ENCODE results near the gene NCR3LG1.

DNA sequence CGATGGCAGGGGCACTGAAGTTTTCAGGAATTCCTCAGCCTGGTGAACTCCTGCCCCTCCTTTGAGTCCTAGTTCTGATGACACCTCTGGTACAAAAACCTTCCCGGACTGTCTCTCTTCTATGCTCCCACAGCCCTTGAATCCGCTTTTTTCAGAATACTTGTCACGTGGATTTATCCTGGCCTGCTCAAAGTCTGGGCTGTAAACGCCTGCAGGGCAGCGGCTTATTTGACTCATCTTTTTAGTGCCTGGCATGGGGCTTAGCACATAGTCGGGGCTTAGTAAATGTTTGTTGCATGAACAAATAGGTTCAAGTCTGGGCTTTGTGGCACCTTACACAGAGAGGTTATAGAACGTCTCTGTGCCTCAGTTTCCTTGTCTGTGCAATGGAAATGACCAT, 50.2 kb downstream of the NCR3LG1 start:
- TF ChIP-seq, protein P1, sequence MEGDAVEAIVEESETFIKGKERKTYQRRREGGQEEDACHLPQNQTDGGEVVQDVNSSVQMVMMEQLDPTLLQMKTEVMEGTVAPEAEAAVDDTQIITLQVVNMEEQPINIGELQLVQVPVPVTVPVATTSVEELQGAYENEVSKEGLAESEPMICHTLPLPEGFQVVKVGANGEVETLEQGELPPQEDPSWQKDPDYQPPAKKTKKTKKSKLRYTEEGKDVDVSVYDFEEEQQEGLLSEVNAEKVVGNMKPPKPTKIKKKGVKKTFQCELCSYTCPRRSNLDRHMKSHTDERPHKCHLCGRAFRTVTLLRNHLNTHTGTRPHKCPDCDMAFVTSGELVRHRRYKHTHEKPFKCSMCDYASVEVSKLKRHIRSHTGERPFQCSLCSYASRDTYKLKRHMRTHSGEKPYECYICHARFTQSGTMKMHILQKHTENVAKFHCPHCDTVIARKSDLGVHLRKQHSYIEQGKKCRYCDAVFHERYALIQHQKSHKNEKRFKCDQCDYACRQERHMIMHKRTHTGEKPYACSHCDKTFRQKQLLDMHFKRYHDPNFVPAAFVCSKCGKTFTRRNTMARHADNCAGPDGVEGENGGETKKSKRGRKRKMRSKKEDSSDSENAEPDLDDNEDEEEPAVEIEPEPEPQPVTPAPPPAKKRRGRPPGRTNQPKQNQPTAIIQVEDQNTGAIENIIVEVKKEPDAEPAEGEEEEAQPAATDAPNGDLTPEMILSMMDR (IDR thresholded peaks at IDR 0.05; ENCODE audit: low read depth, low read length, poor library complexity, severe bottlenecking) = no peak
- no peak for TF ChIP-seq EZH2phosphoT487 (IDR thresholded peaks at IDR 0.05; ENCODE audit: borderline replicate concordance, low read length)
